ENCODE data around the gene IL17REL.
"Not testable (repeated sequence)": the region's sequence is repeated elsewhere in the genome, so short reads cannot be mapped to it uniquely, and the experiment has no call there.

Gene IL17REL

GRCh38 chr22:49992921-49993648 lies 19.5 kb downstream of the IL17REL start:
- H3K27ac Mint-ChIP-seq (ENCODE audit: low read depth): peak overlapping the region; percentile 13

GRCh38 chr22:49991907-49992533 lies 20.5 kb downstream of the IL17REL start:
- no peak for ATAC-seq (replicated peaks; ENCODE audit: extremely low read depth, poor library complexity, severe bottlenecking)
- Mint-ChIP-seq H3K36me3 (ENCODE audit: insufficient read depth) (peaks cover 2% of the 10 kb centered on the region), H3K4me1 (peaks cover 14% of the 10 kb centered on the region), H3K27ac (ENCODE audit: low read depth) (no peak overlapping the region), H3K4me3 (no peak overlapping the region), H3K27me3 (peaks cover 19% of the 10 kb centered on the region), H3K9me3 (peaks cover 7% of the 10 kb centered on the region)
- no peak for DNase-seq (ENCODE audit: low spot score in 2 of 2)

More at GRCh38 chr22:49992921-49993648, 19.5 kb downstream of the IL17REL start:
- ATAC-seq (replicated peaks; ENCODE audit: extremely low read depth, poor library complexity, severe bottlenecking): peak; percentile 84
- peaks cover 2% of the 10 kb centered on the region for H3K36me3 Mint-ChIP-seq (ENCODE audit: insufficient read depth)
- no peak overlapping the region for H3K4me3 Mint-ChIP-seq
- peak; percentile 46 to 58 for DNase-seq (ENCODE audit: low spot score in 2 of 2)
- peaks cover 7% of the 10 kb centered on the region for H3K9me3 Mint-ChIP-seq
- peaks cover 19% of the 10 kb centered on the region for H3K27me3 Mint-ChIP-seq
- H3K4me1 Mint-ChIP-seq: peaks cover 14% of the 10 kb centered on the region

- Mint-ChIP-seq H3K9me3 (peaks cover 9% of the 10 kb centered on the region), H3K4me3 (no peak overlapping the region), H3K4me1 (peaks cover 14% of the 10 kb centered on the region), H3K27me3 (peaks cover 25% of the 10 kb centered on the region), H3K27ac (ENCODE audit: low read depth) (no peak overlapping the region), H3K36me3 (ENCODE audit: insufficient read depth) (peaks cover 2% of the 10 kb centered on the region)
- ATAC-seq (replicated peaks; ENCODE audit: extremely low read depth, poor library complexity, severe bottlenecking): no peak
- no peak for DNase-seq (ENCODE audit: low spot score in 2 of 2)
Observed at GRCh38 chr22:49991167-49991566, 21.4 kb downstream of the IL17REL start.

GRCh38 chr22:49989826-49990225 lies 22.7 kb downstream of the IL17REL start:
- peaks cover 39% of the 10 kb centered on the region for H3K27me3 Mint-ChIP-seq
- DNase-seq (ENCODE audit: low spot score in 2 of 2); ATAC-seq (replicated peaks; ENCODE audit: extremely low read depth, poor library complexity, severe bottlenecking): not testable (repeated sequence)

GRCh38 chr22:49986325-49986724 lies 26.2 kb downstream of the IL17REL start:
- no peak for DNase-seq (ENCODE audit: low spot score in 2 of 2)
- peaks cover 4% of the 10 kb centered on the region for H3K36me3 Mint-ChIP-seq (ENCODE audit: insufficient read depth)
- H3K4me3 Mint-ChIP-seq: no peak overlapping the region
- no peak for ATAC-seq (replicated peaks; ENCODE audit: extremely low read depth, poor library complexity, severe bottlenecking)
- H3K27ac Mint-ChIP-seq (ENCODE audit: low read depth): no peak overlapping the region
- peaks cover 16% of the 10 kb centered on the region for H3K9me3 Mint-ChIP-seq
- peaks cover 49% of the 10 kb centered on the region for H3K27me3 Mint-ChIP-seq
- H3K4me1 Mint-ChIP-seq: no peaks in the 10 kb centered on the region

More at GRCh38 chr22:49989826-49990225, 22.7 kb downstream of the IL17REL start:
- not testable (repeated sequence) for H3K4me3 Mint-ChIP-seq; H3K27ac Mint-ChIP-seq (ENCODE audit: low read depth); H3K36me3 Mint-ChIP-seq (ENCODE audit: insufficient read depth); H3K4me1 Mint-ChIP-seq
- H3K9me3 Mint-ChIP-seq: peaks cover 16% of the 10 kb centered on the region

- Mint-ChIP-seq H3K27me3 (peaks cover 35% of the 10 kb centered on the region), H3K4me3 (peak overlapping the region; percentile 61), H3K4me1 (peaks cover 9% of the 10 kb centered on the region), H3K36me3 (ENCODE audit: insufficient read depth) (peaks cover 8% of the 10 kb centered on the region), H3K27ac (ENCODE audit: low read depth) (no peak overlapping the region), H3K9me3 (peaks cover 18% of the 10 kb centered on the region)
- peak in 1 of 2 donors; percentile 42 for DNase-seq (ENCODE audit: low spot score in 2 of 2)
- ATAC-seq (replicated peaks; ENCODE audit: extremely low read depth, poor library complexity, severe bottlenecking): peak; percentile 67
Observed at GRCh38 chr22:49983148-49984042, 29.2 kb downstream of the IL17REL start.

- not testable (repeated sequence) for H3K36me3 Mint-ChIP-seq (ENCODE audit: insufficient read depth); H3K27ac Mint-ChIP-seq (ENCODE audit: low read depth); ATAC-seq (replicated peaks; ENCODE audit: extremely low read depth, poor library complexity, severe bottlenecking); H3K4me1 Mint-ChIP-seq; H3K4me3 Mint-ChIP-seq; DNase-seq (ENCODE audit: low spot score in 2 of 2)
- Mint-ChIP-seq H3K27me3 (peaks cover 31% of the 10 kb centered on the region), H3K9me3 (peaks cover 18% of the 10 kb centered on the region)
Observed at GRCh38 chr22:49981799-49982198, 30.8 kb downstream of the IL17REL start.

GRCh38 chr22:49979587-49980264 lies 32.8 kb downstream of the IL17REL start:
- Mint-ChIP-seq H3K36me3 (ENCODE audit: insufficient read depth) (peaks cover 10% of the 10 kb centered on the region), H3K27me3 (peaks cover 10% of the 10 kb centered on the region), H3K27ac (ENCODE audit: low read depth) (no peak overlapping the region), H3K4me3 (no peak overlapping the region), H3K4me1 (peaks cover 18% of the 10 kb centered on the region), H3K9me3 (peaks cover 9% of the 10 kb centered on the region)
- ATAC-seq (replicated peaks; ENCODE audit: extremely low read depth, poor library complexity, severe bottlenecking) (no peak), DNase-seq (ENCODE audit: low spot score in 2 of 2) (no peak)

GRCh38 chr22:49977578-49977977 lies 35.0 kb downstream of the IL17REL start:
- DNase-seq (ENCODE audit: low spot score in 2 of 2) (no peak), ATAC-seq (replicated peaks; ENCODE audit: extremely low read depth, poor library complexity, severe bottlenecking) (no peak)
- peaks cover 10% of the 10 kb centered on the region for H3K36me3 Mint-ChIP-seq (ENCODE audit: insufficient read depth)
- no peak overlapping the region for H3K4me3 Mint-ChIP-seq
- no peak overlapping the region for H3K27ac Mint-ChIP-seq (ENCODE audit: low read depth)
- peaks cover 9% of the 10 kb centered on the region for H3K9me3 Mint-ChIP-seq
- H3K4me1 Mint-ChIP-seq: peaks cover 18% of the 10 kb centered on the region
- H3K27me3 Mint-ChIP-seq: no peaks in the 10 kb centered on the region

- H3K27ac Mint-ChIP-seq (ENCODE audit: low read depth): no peak overlapping the region
- DNase-seq (ENCODE audit: low spot score in 2 of 2) (no peak), ATAC-seq (replicated peaks; ENCODE audit: extremely low read depth, poor library complexity, severe bottlenecking) (peak; percentile 45)
- peaks cover 8% of the 10 kb centered on the region for H3K36me3 Mint-ChIP-seq (ENCODE audit: insufficient read depth)
- no peak overlapping the region for H3K4me3 Mint-ChIP-seq
- H3K4me1 Mint-ChIP-seq: peaks cover 18% of the 10 kb centered on the region
- H3K9me3 Mint-ChIP-seq: peaks cover 9% of the 10 kb centered on the region
- H3K27me3 Mint-ChIP-seq: no peaks in the 10 kb centered on the region
Observed at GRCh38 chr22:49976439-49977175, 36.0 kb downstream of the IL17REL start.

GRCh38 chr22:49975543-49976389 lies 36.8 kb downstream of the IL17REL start:
- Mint-ChIP-seq H3K9me3 (peaks cover 9% of the 10 kb centered on the region), H3K27me3 (no peaks in the 10 kb centered on the region), H3K36me3 (ENCODE audit: insufficient read depth) (peaks cover 11% of the 10 kb centered on the region), H3K4me1 (peaks cover 21% of the 10 kb centered on the region), H3K4me3 (no peak overlapping the region), H3K27ac (ENCODE audit: low read depth) (peak overlapping the region; percentile 60)
- DNase-seq (ENCODE audit: low spot score in 2 of 2): no peak
- peak; percentile 9 for ATAC-seq (replicated peaks; ENCODE audit: extremely low read depth, poor library complexity, severe bottlenecking)
